A204.1 (cell line): ENCODE results near the gene RPRD1B.
"Not testable (repeated sequence)": the region's sequence is repeated elsewhere in the genome, so short reads cannot be mapped to it uniquely, and the experiment has no call there.

ENCODE experiments used
- FAIRE-seq: peaks from 2 replicates; lab custom pipeline; 2012; peaks lifted over from hg19 to GRCh38; lab: Jason Lieb, UNC

RPRD1B gene

GRCh38 chr20:38107386-38107785 lies 73.8 kb downstream of the RPRD1B start:
- not testable (repeated sequence) for FAIRE-seq

DNA sequence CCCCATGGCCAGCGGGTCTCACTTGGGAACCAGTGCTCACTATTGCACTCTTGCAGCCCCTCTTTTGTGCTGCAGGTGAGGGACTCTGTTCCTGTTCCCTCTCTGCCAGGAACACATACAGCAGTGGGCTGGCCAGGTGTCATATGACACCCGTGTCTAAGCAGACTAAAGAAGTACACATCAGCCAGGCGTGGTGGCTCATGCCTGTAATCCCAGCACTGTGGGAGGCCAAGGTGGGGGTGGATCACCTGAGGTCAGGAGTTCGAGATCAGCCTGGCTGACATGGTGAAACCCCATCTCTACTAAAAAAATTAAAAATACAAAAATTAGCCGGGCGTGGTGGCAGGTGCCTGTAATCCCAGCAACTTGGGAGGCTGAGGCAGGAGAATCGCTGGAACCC lies 74.4 kb downstream of the RPRD1B start:
- FAIRE-seq = not testable (repeated sequence)

- no peak for FAIRE-seq
Measured at GRCh38 chr20:38108438-38108985, 75.0 kb downstream of the RPRD1B start.

DNA sequence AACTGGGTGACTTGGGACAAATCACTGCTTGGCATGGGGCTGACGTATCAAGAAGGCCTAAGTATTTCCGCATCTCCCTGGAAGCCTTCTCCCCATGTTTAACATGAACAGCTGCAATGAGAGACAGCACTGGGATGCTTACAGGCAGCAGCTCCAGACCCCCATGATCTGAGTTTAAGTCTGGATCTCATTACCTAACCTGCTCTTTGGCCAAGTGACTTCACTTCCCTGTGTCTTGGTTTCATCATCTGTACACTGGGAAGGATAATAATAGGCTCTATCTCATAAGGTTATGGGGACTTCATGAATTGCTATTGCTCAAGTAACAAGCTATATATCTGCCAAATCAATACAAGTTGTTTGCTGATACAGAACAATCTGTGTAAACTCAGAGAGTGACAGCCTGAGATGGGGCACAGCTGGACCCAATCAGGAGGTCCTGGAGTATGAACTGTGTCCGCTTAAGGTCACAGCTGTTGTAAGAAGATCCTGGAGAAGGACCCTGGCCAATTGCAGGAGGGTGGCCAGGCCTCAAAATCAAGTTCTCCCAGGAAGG lies 75.5 kb downstream of the RPRD1B start:
- FAIRE-seq = no peak

DNA sequence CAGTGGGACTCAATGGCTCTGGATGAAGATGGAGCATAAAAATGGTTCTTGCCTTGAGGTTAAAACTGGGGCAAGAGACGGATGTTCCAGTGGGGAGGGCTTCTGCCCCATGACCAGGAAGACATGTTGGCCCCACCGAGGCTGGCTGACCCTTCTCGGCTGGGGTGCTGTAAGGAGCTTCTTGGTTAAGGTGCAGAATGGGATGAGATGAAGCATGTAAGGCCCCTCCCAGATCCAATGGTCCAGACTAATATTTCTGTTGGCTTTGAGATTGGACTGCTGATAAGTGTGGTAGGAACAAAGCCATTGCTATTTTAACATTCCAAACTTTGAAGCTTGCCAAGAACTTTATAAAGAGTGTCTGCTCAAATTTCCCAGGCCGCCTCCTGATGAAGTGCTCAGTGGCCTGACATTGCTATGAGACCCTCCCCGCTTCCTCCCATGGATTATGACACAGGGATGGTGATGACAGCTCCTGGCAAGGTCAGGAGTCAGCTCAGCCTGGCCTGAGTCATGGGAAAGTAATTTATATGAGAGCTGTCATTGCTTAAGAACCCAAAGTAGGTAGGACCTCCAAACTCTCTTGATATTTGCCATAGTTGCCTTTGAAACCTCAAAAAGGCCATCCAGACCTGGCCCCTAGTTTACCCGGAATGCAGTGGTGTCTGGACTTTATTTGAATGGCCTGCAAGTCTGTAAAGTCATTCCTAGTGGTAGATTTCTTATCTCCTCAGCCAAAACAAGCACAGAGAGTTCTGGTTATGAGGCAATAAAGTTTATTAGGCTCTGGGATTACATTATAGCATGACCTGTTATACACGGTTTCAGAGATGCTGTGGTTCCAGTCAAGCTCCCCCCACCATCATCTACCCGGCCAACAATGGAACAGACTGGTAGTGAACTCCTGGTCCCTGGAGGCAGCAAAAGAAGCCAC lies 76.3 kb downstream of the RPRD1B start:
- no peak for FAIRE-seq

DNA sequence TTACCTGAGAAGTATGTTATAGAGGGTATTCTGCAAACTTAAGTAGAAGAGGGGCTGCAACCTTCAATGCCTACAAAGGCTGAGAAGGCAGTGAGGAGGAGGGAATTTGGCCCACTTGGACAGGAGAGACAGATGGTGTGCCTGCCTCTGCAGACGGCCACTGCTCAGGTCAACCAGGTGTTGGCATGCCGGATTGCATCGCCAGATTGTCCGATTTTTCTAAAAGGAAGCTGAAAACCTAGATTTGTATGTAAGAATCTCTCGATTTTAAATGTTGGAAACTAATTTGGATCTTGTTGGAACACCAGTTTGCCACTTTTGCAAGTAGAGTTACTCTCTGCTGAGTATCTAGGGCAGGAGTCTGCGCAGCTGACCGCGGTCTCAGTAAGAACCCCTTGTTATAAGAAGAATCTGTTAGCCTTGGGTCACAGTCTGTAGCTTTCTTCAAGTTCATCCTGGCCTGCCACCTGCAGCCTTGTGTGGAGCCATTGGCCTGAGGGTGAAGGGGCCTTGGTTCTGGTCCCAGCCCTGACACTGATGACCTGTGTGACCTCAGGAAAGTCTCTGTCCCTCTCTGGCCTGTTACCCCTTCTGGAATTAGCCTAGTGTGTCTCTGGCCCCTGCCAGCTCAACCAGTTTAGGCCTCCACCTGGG lies 77.1 kb downstream of the RPRD1B start:
- no peak for FAIRE-seq

GRCh38 chr20:38111366-38112232 lies 78.1 kb downstream of the RPRD1B start:
- no peak for FAIRE-seq

DNA sequence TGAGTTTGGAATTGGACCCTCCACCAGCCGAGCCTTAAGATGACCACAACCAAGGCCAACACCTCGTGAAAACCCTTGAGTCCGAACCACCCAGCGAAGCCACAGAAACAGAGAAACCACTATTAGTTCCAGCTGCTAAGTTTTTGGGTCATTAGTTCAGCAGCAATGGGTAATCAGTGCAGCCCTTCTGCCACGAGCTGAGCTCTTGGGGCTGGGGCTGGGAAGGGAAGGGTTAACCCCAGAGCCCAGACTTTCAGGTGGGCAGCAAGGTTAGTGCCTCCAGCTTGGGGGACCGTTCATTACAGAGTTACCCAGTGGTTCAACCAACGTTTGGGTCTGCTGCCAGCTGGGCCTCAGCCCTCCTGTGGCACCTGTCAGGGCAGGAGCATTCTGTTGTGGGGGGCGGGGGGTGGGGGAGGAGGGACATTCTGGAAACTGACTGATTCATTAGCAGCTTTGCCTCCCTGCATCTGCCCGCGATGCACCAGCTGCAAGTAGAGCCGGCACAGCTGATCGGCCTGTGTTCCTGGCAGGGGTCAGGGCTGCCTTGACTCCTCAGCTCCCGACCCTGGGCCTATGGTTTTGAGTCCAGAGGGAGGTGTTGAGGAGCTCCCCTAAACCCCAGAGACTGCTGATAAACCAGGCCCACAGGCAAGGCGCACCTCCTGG lies 78.8 kb downstream of the RPRD1B start:
- FAIRE-seq = no peak

- FAIRE-seq = no peak
Measured at GRCh38 chr20:38112930-38113294, 79.4 kb downstream of the RPRD1B start.

GRCh38 chr20:38113401-38114325 lies 80.1 kb downstream of the RPRD1B start:
- no peak for FAIRE-seq

GRCh38 chr20:38114353-38114791 lies 80.8 kb downstream of the RPRD1B start:
- FAIRE-seq = no peak

DNA sequence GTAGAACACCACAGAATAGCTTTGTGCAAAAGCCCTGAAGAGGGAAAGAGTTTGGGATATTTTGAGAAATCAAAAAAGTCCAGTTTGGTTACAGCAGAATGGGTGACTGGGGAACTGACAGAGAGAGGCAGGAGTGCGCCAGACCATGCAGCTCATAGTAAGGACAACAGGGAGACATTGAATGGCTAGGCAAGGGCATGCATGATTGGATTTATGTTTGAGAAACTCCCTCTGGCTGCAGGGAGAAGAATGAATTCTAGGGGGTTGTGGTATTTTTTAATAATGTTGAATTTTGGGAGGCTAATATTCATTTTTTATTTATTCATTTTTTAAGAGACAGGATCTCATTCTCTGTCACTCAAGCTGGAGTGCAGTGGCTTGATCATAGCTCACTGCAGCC lies 81.7 kb downstream of the RPRD1B start:
- no peak for FAIRE-seq

DNA sequence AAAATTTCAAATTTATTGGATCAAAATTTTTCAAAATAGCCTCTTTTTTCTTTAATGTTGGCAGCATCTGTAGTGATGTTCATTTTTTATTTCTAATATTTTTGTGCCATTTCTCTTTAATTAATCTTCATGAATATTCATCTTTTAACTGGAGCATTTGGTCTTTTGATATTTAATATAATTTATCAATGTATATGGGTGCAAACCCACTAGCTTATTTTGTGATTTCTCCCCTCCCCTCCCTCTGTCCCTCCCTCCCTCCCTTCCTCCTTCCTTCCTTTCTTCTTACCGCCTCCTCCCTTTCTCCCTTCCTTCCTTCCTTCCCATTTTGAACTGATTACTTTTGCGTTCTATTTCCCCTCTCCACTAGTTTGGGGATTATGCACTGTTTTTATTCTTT lies 82.3 kb downstream of the RPRD1B start:
- FAIRE-seq = no peak

DNA sequence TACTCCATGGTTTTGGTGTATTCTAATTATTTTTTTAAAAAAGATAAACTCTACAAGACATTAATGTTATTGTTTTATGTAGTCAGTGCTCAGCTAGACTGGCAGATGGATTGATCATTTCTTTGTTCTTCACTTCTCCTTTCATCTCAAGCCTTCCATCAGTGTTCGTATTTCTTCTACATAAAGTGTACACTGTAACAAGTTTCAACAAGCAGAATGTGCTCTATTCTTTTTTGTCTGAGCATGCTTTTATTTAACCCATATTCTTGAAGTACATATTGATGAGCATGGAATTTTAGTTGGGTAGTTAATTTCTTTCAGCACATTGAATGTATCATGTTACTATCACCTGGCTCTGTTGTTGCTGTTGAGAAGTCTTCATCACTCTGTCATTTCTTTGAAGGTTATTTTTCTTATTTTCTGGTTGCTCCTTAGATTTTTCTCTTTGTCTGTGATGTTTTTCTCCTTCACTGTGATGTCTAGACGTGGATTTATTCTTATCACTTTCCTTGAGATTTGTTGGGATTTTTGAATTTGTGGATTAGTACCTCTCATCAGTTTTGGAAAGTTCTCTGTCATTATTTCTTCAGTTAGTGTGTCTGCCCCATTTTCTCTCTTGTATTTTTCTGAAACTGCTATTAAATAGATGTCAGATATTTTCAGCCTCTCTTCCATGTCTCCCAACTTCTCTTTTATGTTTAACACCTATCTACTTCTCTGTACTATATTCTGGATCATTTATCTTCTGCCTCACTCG lies 83.0 kb downstream of the RPRD1B start:
- no peak for FAIRE-seq

DNA sequence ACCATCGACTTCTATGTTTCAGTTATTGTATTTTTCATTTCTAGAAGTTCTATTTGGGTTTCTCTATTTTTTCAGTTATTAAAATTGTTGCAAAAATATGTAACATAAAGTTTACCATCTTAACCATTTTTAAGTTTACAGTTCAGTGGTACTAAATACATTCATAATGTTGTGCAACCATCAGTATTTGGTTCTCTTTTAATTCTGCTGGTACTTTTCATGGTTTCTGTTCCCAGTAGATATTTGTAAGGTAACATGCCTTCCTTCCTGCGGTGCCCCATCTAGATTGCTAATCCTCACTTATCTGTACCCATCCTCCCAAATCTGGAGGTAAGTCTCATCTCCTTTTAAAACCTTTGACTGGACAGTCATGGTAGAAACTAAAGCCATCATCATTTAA lies 83.7 kb downstream of the RPRD1B start:
- no peak for FAIRE-seq

DNA sequence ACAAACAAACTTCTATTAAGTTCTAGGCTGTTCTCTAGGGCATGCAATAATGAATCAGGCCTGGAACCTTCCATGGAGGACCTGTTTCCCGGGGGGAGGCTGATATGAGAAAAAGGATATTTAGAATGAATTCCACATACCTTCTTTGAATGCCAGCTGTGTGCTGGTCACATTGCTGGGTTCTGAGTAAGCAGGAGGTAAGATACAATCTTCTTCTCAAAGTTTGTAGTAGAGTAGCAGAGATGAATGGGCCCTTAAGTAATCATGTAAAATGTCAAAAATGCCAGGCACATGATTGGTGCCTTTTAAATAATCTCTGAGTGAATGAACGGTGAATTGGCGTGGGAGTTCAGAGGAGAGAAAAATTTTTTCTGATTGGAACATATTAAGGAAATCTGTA lies 84.1 kb downstream of the RPRD1B start:
- no peak for FAIRE-seq

DNA sequence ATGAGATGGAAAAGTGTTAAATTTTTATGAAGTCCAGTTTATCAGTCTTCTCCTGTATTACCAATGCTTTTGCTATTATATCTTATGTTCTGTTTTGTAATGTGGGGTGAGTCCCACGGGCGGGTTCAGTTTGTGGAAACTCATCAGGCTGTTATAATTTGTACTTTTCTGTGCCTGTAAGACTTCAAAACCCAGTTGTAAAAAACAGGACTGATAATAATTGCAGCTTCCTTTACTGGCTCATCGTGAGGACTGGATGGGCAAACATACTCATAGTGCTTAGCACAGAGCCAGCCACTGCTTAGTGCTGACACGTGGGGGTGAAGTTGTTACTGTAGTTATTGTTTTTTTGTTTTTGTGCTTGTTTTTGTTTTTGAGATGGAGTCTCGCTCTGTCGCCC lies 85.9 kb downstream of the RPRD1B start:
- FAIRE-seq = no peak

DNA sequence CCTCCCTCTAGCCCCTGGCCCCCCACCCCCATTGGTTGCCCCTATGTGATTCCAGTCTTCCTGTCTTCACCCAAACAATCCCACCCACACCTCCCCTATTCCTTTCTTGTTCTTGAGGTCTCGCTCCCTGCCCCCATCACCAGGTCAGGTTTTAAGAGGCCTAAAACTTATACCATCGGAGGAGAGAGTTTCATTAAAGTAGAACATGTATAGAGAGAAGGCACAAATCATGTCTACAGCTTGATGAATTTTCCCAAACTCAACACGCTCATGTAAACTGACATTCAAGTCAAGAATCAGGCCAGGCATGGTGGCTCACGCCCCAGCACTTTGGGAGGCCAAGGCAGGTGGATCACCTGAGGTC lies 87.1 kb downstream of the RPRD1B start:
- FAIRE-seq = no peak

GRCh38 chr20:38121741-38122140 lies 88.2 kb downstream of the RPRD1B start:
- no peak for FAIRE-seq
